ENCODE measurements around the gene PRELID3B. TPM values are rescaled to one million over a fixed set of nuclear protein-coding genes. Genes with fewer than 3 reads are reported as not detected.
A peak's percentile ranks its signal among the peaks of the same experiment; 100 is the strongest.

PRELID3B gene
- total and polyA plus RNA-seq, 2 of the 13 experiments (the other 11 are each of a cell fraction or from before 2014, with no cell fraction given) = 23.3 to 42.6 TPM

- TF ChIP-seq SNAPC4 (CRISPR knock-in tag; IDR thresholded peaks at IDR 0.05) = no peak
- TF ChIP-seq HMG20A (CRISPR knock-in tag; IDR thresholded peaks at IDR 0.05; ENCODE audit: borderline replicate concordance) = no peak
- TF ChIP-seq ZFP36L1 (CRISPR knock-in tag; IDR thresholded peaks at IDR 0.05) = 0 out of 2 replicates have a peak, but pooled peaks have one; percentile 59
- no peak for TF ChIP-seq ZNF12 (CRISPR knock-in tag; IDR thresholded peaks at IDR 0.05)
- no peak for TF ChIP-seq BATF2 (CRISPR knock-in tag; IDR thresholded peaks at IDR 0.05)
- TF ChIP-seq GABPB1 (CRISPR knock-in tag; IDR thresholded peaks at IDR 0.05) = peak; percentile 38; the same call in 1 of the 2 replicates
- TF ChIP-seq MAFK (conservative IDR thresholded peaks at IDR 0.05 in 1 of 2, IDR thresholded peaks at IDR 0.05 in 1 of 2; ENCODE audit: low read length in 2 of 2) = no peak
- TF ChIP-seq ZNF691 (CRISPR knock-in tag; IDR thresholded peaks at IDR 0.05; ENCODE audit: borderline replicate concordance, low read depth) = no peak
- no peak for TF ChIP-seq ZNF543 (CRISPR knock-in tag; IDR thresholded peaks at IDR 0.05)
- no peak for TF ChIP-seq SIX1 (CRISPR knock-in tag; IDR thresholded peaks at IDR 0.05; ENCODE audit: borderline replicate concordance)
- peak; percentile 94 for TF ChIP-seq ZFP36 (IDR thresholded peaks at IDR 0.05; ENCODE audit: borderline replicate concordance, low read depth, low read length, partially characterized antibody)
- no peak for TF ChIP-seq CEBPZ (IDR thresholded peaks at IDR 0.05; ENCODE audit: low read length)
- TF ChIP-seq TCF7L2 (IDR thresholded peaks at IDR 0.05; ENCODE audit: low read depth, low read length) = no peak
- no peak; the same call in 1 of the 2 replicates for TF ChIP-seq ARNT2 (CRISPR knock-in tag; IDR thresholded peaks at IDR 0.05; ENCODE audit: low read depth)
- TF ChIP-seq THAP7 (CRISPR knock-in tag; IDR thresholded peaks at IDR 0.05) = no peak
- TF ChIP-seq ZNF501 (CRISPR knock-in tag; IDR thresholded peaks at IDR 0.05) = peak; percentile 85
- TF ChIP-seq ATF7 (IDR thresholded peaks at IDR 0.05) = no peak
- TF ChIP-seq ATF7 (CRISPR knock-in tag; IDR thresholded peaks at IDR 0.05) = no peak
- 0 out of 2 replicates have a peak, but pooled peaks have one; percentile 45 for TF ChIP-seq ISL2 (CRISPR knock-in tag; IDR thresholded peaks at IDR 0.05)
Observed at GRCh38 chr20:59004763-59005522, 37.6 kb downstream of the PRELID3B start (continued).

Data from HepG2 (cell line).